Esophagus muscularis mucosa (tissue), 3 donors: ENCODE results near the gene SEH1L.

Experiments used
- POLR2A ChIP-seq: fragments of 450-650 bp; IDR thresholded peaks from one replicate; pipeline ENCODE4 v1.6.1; 2017; ENCODE audit warnings: antibody characterized with exemption, moderate library complexity, mild to moderate bottlenecking, low read depth
- POLR2AphosphoS5 ChIP-seq, 2 donors: sonication (generic); formaldehyde crosslinking; IDR thresholded peaks; one replicate each; pipeline ENCODE4 v1.6.1; 2017; ENCODE audit warnings: antibody characterized with exemption in 2 of 2
- TF ChIP-seq, protein P1 (sequence below), 3 experiments: fragments of 200-600 bp in 2 of 3; fragments of 450-650 bp in 1 of 3; sonication (generic) in 2 of 3; IDR thresholded peaks; one replicate each; pipeline ENCODE4 v1.5.1; 2017 to 2019; ENCODE audit warnings: antibody characterized with exemption in 3 of 3, mild to moderate bottlenecking in 2 of 3, moderate library complexity in 1 of 3

DNA sequence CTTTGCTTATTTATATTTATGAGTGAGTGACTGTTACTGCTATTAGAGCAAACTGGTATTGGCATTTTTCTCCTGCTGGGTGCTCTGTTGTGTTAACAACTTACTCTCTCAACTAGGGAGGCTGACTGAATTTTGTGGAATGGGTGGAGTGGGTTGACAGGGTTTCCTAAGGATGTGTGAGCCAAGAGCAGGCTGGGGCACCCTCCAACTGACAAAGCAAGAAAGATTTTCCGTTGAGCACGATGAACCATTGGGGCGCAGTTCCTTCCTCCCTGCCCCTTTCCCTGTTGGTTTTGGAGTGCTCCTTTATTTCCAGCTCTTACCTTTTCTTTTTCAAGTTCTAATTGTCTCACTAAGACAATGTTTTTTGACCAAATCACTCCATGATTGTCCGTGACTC lies 20.3 kb downstream of the SEH1L start:
- TF ChIP-seq, protein P1, sequence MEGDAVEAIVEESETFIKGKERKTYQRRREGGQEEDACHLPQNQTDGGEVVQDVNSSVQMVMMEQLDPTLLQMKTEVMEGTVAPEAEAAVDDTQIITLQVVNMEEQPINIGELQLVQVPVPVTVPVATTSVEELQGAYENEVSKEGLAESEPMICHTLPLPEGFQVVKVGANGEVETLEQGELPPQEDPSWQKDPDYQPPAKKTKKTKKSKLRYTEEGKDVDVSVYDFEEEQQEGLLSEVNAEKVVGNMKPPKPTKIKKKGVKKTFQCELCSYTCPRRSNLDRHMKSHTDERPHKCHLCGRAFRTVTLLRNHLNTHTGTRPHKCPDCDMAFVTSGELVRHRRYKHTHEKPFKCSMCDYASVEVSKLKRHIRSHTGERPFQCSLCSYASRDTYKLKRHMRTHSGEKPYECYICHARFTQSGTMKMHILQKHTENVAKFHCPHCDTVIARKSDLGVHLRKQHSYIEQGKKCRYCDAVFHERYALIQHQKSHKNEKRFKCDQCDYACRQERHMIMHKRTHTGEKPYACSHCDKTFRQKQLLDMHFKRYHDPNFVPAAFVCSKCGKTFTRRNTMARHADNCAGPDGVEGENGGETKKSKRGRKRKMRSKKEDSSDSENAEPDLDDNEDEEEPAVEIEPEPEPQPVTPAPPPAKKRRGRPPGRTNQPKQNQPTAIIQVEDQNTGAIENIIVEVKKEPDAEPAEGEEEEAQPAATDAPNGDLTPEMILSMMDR (IDR thresholded peaks at IDR 0.05) = no peak
- TF ChIP-seq POLR2A = no peak
- TF ChIP-seq POLR2AphosphoS5 (IDR thresholded peaks at IDR 0.05) = no peak
